Measurements from ENCODE around the gene CNOT8.

GRCh38 chr5:154830219-154830595 is 28.2 kb upstream of the CNOT8 start:
- TF ChIP-seq, protein P1, sequence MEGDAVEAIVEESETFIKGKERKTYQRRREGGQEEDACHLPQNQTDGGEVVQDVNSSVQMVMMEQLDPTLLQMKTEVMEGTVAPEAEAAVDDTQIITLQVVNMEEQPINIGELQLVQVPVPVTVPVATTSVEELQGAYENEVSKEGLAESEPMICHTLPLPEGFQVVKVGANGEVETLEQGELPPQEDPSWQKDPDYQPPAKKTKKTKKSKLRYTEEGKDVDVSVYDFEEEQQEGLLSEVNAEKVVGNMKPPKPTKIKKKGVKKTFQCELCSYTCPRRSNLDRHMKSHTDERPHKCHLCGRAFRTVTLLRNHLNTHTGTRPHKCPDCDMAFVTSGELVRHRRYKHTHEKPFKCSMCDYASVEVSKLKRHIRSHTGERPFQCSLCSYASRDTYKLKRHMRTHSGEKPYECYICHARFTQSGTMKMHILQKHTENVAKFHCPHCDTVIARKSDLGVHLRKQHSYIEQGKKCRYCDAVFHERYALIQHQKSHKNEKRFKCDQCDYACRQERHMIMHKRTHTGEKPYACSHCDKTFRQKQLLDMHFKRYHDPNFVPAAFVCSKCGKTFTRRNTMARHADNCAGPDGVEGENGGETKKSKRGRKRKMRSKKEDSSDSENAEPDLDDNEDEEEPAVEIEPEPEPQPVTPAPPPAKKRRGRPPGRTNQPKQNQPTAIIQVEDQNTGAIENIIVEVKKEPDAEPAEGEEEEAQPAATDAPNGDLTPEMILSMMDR (IDR thresholded peaks at IDR 0.05): no peak
- no peak for TF ChIP-seq EP300 (IDR thresholded peaks at IDR 0.05)

Measured in ovary (tissue), 3 donors.